Upper lobe of left lung (tissue), 6 donors: ENCODE measurements around the gene NBAS. TPM values are rescaled to one million over a fixed set of nuclear protein-coding genes. Genes with fewer than 3 reads are reported as not detected.

ENCODE experiments used
- ATAC-seq, 2 donors: fragments of 200-7000 bp; cut with Tn5 transposase; one replicate each; pipeline ENCODE4 v1.9.1; 2022; ENCODE audit warnings: mild to moderate bottlenecking in 2 of 2, moderate library complexity in 2 of 2; ENCODE audit not compliant: low FRiP score in 2 of 2
- DNase-seq, 2 donors: peaks; one replicate each; pipeline ENCODE4 v3.0.0-alpha.2; 2019 to 2020
- H3K27ac ChIP-seq, 4 donors: fragments of 200-600 bp; sonication (generic); one replicate each; pipeline ENCODE4 v1.5.1; 2016 to 2019
- H3K27me3 ChIP-seq, 4 donors: fragments of 200-600 bp; sonication (generic); one replicate each; pipeline ENCODE4 v1.5.1; 2017 to 2019
- H3K36me3 ChIP-seq, 4 donors: fragments of 200-600 bp; sonication (generic); one replicate each; pipeline ENCODE4 v1.5.1; 2016 to 2019
- H3K4me1 ChIP-seq, 4 donors: fragments of 200-600 bp; sonication (generic); one replicate each; pipeline ENCODE4 v1.5.1; 2018 to 2019
- H3K4me3 ChIP-seq, 4 donors: fragments of 200-600 bp; sonication (generic); one replicate each; pipeline ENCODE4 v1.5.1; 2017 to 2019; ENCODE audit warnings: mild to moderate bottlenecking in 2 of 4, moderate library complexity in 1 of 4
- H3K9me3 ChIP-seq, 4 donors: fragments of 200-600 bp; sonication (generic); one replicate each; pipeline ENCODE4 v1.5.1; 2018 to 2019
- CTCF ChIP-seq, 6 experiments: fragments of 450-650 bp in 4 of 6; fragments of 200-600 bp in 2 of 6; sonication (generic) in 2 of 6; IDR thresholded peaks; one replicate each; pipeline ENCODE4 v1.5.1; 2016 to 2019; ENCODE audit warnings: antibody characterized with exemption in 6 of 6
- EP300 ChIP-seq, 4 donors: sonication (generic); formaldehyde crosslinking; IDR thresholded peaks; one replicate each; pipeline ENCODE4 v1.5.1; 2017; ENCODE audit warnings: antibody characterized with exemption in 4 of 4, control low read depth in 2 of 4
- POLR2A ChIP-seq, 4 donors: fragments of 450-650 bp; IDR thresholded peaks; one replicate each; pipeline ENCODE4 v1.5.1; 2016 to 2017; ENCODE audit warnings: antibody characterized with exemption in 4 of 4, mild to moderate bottlenecking in 2 of 4
- POLR2AphosphoS5 ChIP-seq, 2 donors: sonication (generic); formaldehyde crosslinking; IDR thresholded peaks; one replicate each; pipeline ENCODE4 v1.5.1; 2017; ENCODE audit warnings: antibody characterized with exemption in 2 of 2
- WGBS, 2 donors: methylation state at CpG; one replicate each; pipeline ENCODE4 v1.1.5; 2017 to 2018; 5-methylcytosine and 5-hydroxymethylcytosine counted together
- total RNA-seq, 6 donors: library from RNA; depleted of rRNA in 4 of 6; stranded (reverse); fragments of >200 nt in 4 of 6; gene quantifications; one replicate each; pipeline versions ENCODE4 v1.1.0 to v1.2.1, GENCODE V29; 2016 to 2021
- donor health status: DM: no; HTN: no; CAD: no; lungs with moderate emphysema.
- donor health status: DM: no; HTN: yes; CAD: no; lungs with severe emphysema.

NBAS gene
- total RNA-seq, 6 donors from 2014 or later = 33.2 to 75.5 (median 43.1) TPM

- no peaks in the 10 kb centered on the region for H3K27me3 ChIP-seq
- WGBS, 2 donors = 92 to 94% methylated on average over 6 to 7 of the region's 7 CpGs
- DNase-seq = no peak
- H3K36me3 ChIP-seq = peaks cover 47 to 78% (median 70%) of the 10 kb centered on the region in 4 donors
- H3K4me3 ChIP-seq = no peak overlapping the region
- ATAC-seq = no peak
- no peak overlapping the region for H3K27ac ChIP-seq
- no peaks in the 10 kb centered on the region for H3K4me1 ChIP-seq
- no peak for TF ChIP-seq POLR2AphosphoS5 (IDR thresholded peaks at IDR 0.05)
- H3K9me3 ChIP-seq = no peaks in the 10 kb centered on the region
Observed at GRCh38 chr2:15607709-15608391, 46.7 kb upstream of the NBAS start.

- H3K4me1 ChIP-seq = no peaks in the 10 kb centered on the region
- H3K27ac ChIP-seq = no peak overlapping the region
- peaks cover 58 to 89% (median 81%) of the 10 kb centered on the region in 4 donors for H3K36me3 ChIP-seq
- no peaks in the 10 kb centered on the region for H3K27me3 ChIP-seq
- 89 to 92% methylated on average over 8 of the region's 8 CpGs for WGBS, 2 donors
- no peak for ATAC-seq
- H3K9me3 ChIP-seq = no peaks in the 10 kb centered on the region
- no peak for TF ChIP-seq EP300 (IDR thresholded peaks at IDR 0.05)
- no peak for TF ChIP-seq CTCF (IDR thresholded peaks at IDR 0.05)
- TF ChIP-seq POLR2A (IDR thresholded peaks at IDR 0.05) = no peak
- TF ChIP-seq POLR2AphosphoS5 (IDR thresholded peaks at IDR 0.05) = no peak
- no peak overlapping the region for H3K4me3 ChIP-seq
- DNase-seq = no peak
Observed at GRCh38 chr2:15606481-15607441, 45.6 kb upstream of the NBAS start.

GRCh38 chr2:15605721-15606120 lies 44.6 kb upstream of the NBAS start:
- ATAC-seq (no peak), DNase-seq (no peak)
- Histone ChIP-seq H3K36me3 (peaks cover 65 to 100% (median 91%) of the 10 kb centered on the region in 4 donors), H3K4me1 (no peaks in the 10 kb centered on the region), H3K27ac (no peak overlapping the region), H3K4me3 (no peak overlapping the region), H3K9me3 (no peaks in the 10 kb centered on the region), H3K27me3 (no peaks in the 10 kb centered on the region)
- WGBS, 2 donors = 47 to 89% methylated on average over 1 of the region's 1 CpG
- TF ChIP-seq POLR2A (IDR thresholded peaks at IDR 0.05) = no peak
- TF ChIP-seq POLR2AphosphoS5 (IDR thresholded peaks at IDR 0.05) = no peak
- no peak for TF ChIP-seq CTCF (IDR thresholded peaks at IDR 0.05)
- no peak for TF ChIP-seq EP300 (IDR thresholded peaks at IDR 0.05)

- Histone ChIP-seq H3K4me3 (no peak overlapping the region), H3K36me3 (peaks cover 72 to 100% (median 91%) of the 10 kb centered on the region in 4 donors), H3K9me3 (no peaks in the 10 kb centered on the region), H3K4me1 (no peaks in the 10 kb centered on the region), H3K27me3 (no peaks in the 10 kb centered on the region), H3K27ac (no peak overlapping the region)
- TF ChIP-seq POLR2A (IDR thresholded peaks at IDR 0.05) (no peak), EP300 (IDR thresholded peaks at IDR 0.05) (no peak)
- 91 to 98% methylated on average over 2 of the region's 2 CpGs for WGBS, 2 donors
- ATAC-seq = no peak
- no peak for DNase-seq
Observed at GRCh38 chr2:15603948-15604347, 42.8 kb upstream of the NBAS start.

GRCh38 chr2:15603044-15603765 lies 42.1 kb upstream of the NBAS start:
- H3K27me3 ChIP-seq = no peaks in the 10 kb centered on the region
- WGBS, 2 donors = 92 to 95% methylated on average over 3 of the region's 3 CpGs
- no peaks in the 10 kb centered on the region for H3K9me3 ChIP-seq
- no peak overlapping the region for H3K27ac ChIP-seq
- TF ChIP-seq EP300 (IDR thresholded peaks at IDR 0.05) = no peak
- no peak for TF ChIP-seq POLR2A (IDR thresholded peaks at IDR 0.05)
- TF ChIP-seq CTCF (IDR thresholded peaks at IDR 0.05) = no peak
- TF ChIP-seq POLR2AphosphoS5 (IDR thresholded peaks at IDR 0.05) = no peak
- H3K4me3 ChIP-seq = no peak overlapping the region
- H3K36me3 ChIP-seq = peaks cover 72 to 100% (median 84%) of the 10 kb centered on the region in 4 donors
- DNase-seq (no peak), ATAC-seq (no peak)
- H3K4me1 ChIP-seq = no peaks in the 10 kb centered on the region
